Measurements from ENCODE around the gene BMI1. TPM values are rescaled to one million over a fixed set of nuclear protein-coding genes. Genes with fewer than 3 reads are reported as not detected.

BMI1 gene
- total RNA-seq, 1 experiment from 2014 or later: 81.1 TPM

DNA sequence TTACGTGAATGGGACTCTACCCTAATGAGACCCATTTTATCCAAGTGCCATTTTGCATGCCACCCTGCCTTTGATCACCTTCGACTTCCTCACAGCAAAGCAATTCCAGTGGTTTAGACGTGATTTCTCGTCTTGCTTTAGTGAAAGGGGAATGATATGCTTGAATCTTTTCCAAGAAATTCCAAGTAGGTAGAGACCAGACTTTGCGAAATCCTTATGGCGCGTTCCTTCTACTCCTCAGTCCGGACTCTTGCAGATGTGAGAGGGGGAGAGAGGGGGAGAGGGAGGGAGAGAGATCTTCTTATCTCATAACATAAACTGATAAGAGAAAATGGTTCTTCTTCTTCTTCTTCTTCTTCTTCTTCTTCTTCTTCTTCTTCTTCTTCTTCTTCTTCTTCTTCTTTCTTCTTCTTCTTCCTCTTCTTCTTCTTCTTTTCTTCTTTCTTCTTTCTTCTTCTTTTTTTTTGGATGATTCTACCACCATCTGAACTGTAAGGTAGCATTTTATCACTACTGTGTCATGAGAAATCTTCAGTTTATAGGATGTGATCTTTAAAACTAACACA lies 25.3 kb downstream of the BMI1 start:
- ATAC-seq: no peak
- POLR2A ChIA-PET: no interaction called here
- RAD21 ChIA-PET (ENCODE audit: low non-redundant PET in 1 of 2, low total read pairs in 2 of 2, uncharacterized antibody in 2 of 2, unreplicated experiment in 2 of 2): no interaction called here

More for the DNA sequence above, 25.3 kb downstream of the BMI1 start:
- Histone ChIP-seq H3K9ac (ENCODE audit: low read length) (no peak overlapping the region), H2AFZ (ENCODE audit: low read depth, low read length, poor library complexity, severe bottlenecking) (no peak overlapping the region), H3K4me3 (replicated peaks in 1 of 2; ENCODE audit: low read depth in 1 of 2, low read length in 2 of 2) (no peak overlapping the region), H3K27me3 (ENCODE audit: insufficient read depth, low read length) (0 out of 2 replicates have a peak, but pooled peaks cover 3% of the 10 kb centered on the region), H3K9me2 (ENCODE audit: insufficient read depth) (no peaks in the 10 kb centered on the region), H3K4me2 (ENCODE audit: low read length) (no peak overlapping the region), H3K9me3 (ENCODE audit: control insufficient read depth in 1 of 2, insufficient read depth in 1 of 2, low read depth in 1 of 2, low read length in 2 of 2) (no peaks in the 10 kb centered on the region), H3K79me2 (ENCODE audit: insufficient read depth, low read length) (no peaks in the 10 kb centered on the region), H4K20me1 (ENCODE audit: insufficient read depth) (no peaks in the 10 kb centered on the region), H3K27ac (ENCODE audit: low read depth, low read length) (no peak overlapping the region), H3K4me1 (ENCODE audit: control insufficient read depth in 1 of 2, insufficient read depth in 2 of 2, low read length in 2 of 2) (peaks cover 3 to 8% of the 10 kb centered on the region in 2 experiments; a peak in 2 of 4 replicates), H3K36me3 (ENCODE audit: control insufficient read depth in 1 of 2, insufficient read depth in 2 of 2, low read length in 2 of 2) (no peaks in the 10 kb centered on the region)
- BruUV-seq (replicated peaks): no TSS peak
- no peak for TF ChIP-seq SIN3A (IDR thresholded peaks at IDR 0.05; ENCODE audit: low read depth)
- TF ChIP-seq CEBPB (IDR thresholded peaks at IDR 0.05; ENCODE audit: low read depth): no peak
- TF ChIP-seq ZFX (IDR thresholded peaks at IDR 0.05): no peak
- TF ChIP-seq EZH2 (IDR thresholded peaks at IDR 0.05): no peak
- no peak for TF ChIP-seq POLR2AphosphoS5 (IDR thresholded peaks at IDR 0.05; ENCODE audit: low read depth, low read length)
- no peak for TF ChIP-seq EZH2phosphoT487 (IDR thresholded peaks at IDR 0.05; ENCODE audit: borderline replicate concordance)
- no peak for TF ChIP-seq POLR2A (IDR thresholded peaks at IDR 0.05; ENCODE audit: borderline replicate concordance, extremely low read depth, insufficient read depth, insufficient read length)
- TF ChIP-seq, protein P1, sequence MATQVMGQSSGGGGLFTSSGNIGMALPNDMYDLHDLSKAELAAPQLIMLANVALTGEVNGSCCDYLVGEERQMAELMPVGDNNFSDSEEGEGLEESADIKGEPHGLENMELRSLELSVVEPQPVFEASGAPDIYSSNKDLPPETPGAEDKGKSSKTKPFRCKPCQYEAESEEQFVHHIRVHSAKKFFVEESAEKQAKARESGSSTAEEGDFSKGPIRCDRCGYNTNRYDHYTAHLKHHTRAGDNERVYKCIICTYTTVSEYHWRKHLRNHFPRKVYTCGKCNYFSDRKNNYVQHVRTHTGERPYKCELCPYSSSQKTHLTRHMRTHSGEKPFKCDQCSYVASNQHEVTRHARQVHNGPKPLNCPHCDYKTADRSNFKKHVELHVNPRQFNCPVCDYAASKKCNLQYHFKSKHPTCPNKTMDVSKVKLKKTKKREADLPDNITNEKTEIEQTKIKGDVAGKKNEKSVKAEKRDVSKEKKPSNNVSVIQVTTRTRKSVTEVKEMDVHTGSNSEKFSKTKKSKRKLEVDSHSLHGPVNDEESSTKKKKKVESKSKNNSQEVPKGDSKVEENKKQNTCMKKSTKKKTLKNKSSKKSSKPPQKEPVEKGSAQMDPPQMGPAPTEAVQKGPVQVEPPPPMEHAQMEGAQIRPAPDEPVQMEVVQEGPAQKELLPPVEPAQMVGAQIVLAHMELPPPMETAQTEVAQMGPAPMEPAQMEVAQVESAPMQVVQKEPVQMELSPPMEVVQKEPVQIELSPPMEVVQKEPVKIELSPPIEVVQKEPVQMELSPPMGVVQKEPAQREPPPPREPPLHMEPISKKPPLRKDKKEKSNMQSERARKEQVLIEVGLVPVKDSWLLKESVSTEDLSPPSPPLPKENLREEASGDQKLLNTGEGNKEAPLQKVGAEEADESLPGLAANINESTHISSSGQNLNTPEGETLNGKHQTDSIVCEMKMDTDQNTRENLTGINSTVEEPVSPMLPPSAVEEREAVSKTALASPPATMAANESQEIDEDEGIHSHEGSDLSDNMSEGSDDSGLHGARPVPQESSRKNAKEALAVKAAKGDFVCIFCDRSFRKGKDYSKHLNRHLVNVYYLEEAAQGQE (IDR thresholded peaks at IDR 0.05; ENCODE audit: low read depth): no peak
- TF ChIP-seq SP1 (IDR thresholded peaks at IDR 0.05; ENCODE audit: low read depth): no peak
- no peak for TF ChIP-seq RAD21 (IDR thresholded peaks at IDR 0.05; ENCODE audit: low read depth)
- TF ChIP-seq EGR1 (IDR thresholded peaks at IDR 0.05; ENCODE audit: low read depth): no peak
- TF ChIP-seq, protein P2, sequence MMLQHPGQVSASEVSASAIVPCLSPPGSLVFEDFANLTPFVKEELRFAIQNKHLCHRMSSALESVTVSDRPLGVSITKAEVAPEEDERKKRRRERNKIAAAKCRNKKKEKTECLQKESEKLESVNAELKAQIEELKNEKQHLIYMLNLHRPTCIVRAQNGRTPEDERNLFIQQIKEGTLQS (IDR thresholded peaks at IDR 0.05): no peak
- TF ChIP-seq, protein P3, sequence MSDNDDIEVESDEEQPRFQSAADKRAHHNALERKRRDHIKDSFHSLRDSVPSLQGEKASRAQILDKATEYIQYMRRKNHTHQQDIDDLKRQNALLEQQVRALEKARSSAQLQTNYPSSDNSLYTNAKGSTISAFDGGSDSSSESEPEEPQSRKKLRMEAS (IDR thresholded peaks at IDR 0.05): no peak
- no peak for TF ChIP-seq CBX3 (IDR thresholded peaks at IDR 0.05; ENCODE audit: low read depth)
- no peak for TF ChIP-seq SRF (IDR thresholded peaks at IDR 0.05; ENCODE audit: low read depth)
- CTCF ChIA-PET: no interaction called here
- intact Hi-C loops (cut with micrococcal nuclease): no loop called here
- no peak for DNase-seq (ENCODE audit: low read depth, low spot score)
